K562 (cell line): ENCODE results near the gene DPYSL4. TPM values are rescaled to one million over a fixed set of nuclear protein-coding genes. Genes with fewer than 3 reads are reported as not detected.

Experiments
- ATAC-seq: fragments of 200-7000 bp; cut with Tn5 transposase; 3 replicates; pipeline ENCODE4 v1.9.1; 2020; ENCODE audit warnings: moderate library complexity
- BruUV-seq: library from RNA; stranded (reverse); fragments of 400-500 nt; replicated peaks from 2 replicates; lab custom pipeline; 2021; lab: Mats Ljungman, UMichigan
- CTCF ChIA-PET: fragments of 300-600 bp; formaldehyde crosslinking; extraction: SDS; loops from one replicate; lab custom pipeline; 2021; ENCODE audit warnings: low intra/inter-chr PET ratio; lab: Yijun Ruan, JAX
- POLR2A ChIA-PET: fragments of 300-600, 350-650 bp; sonication (Branson Sonifier 250); formaldehyde crosslinking; extraction: SDS; loops from one replicate; lab custom pipeline; 2021; ENCODE audit warnings: antibody characterized with exemption, inconsistent platforms; lab: Yijun Ruan, JAX
- DNase-seq, 4 experiments: peaks; one replicate each; pipeline versions ENCODE4 v3.0.0 to v3.0.0-alpha.2; 2011 to 2018; ENCODE audit warnings: low spot score in 3 of 4, mixed read lengths in 3 of 4; ENCODE audit errors: extremely low read depth in 1 of 4
- FAIRE-seq: peaks from 2 replicates; lab custom pipeline; 2011; peaks lifted over from hg19 to GRCh38; lab: Jason Lieb, UNC
- H2AFZ ChIP-seq: 2 replicates; pipeline ENCODE4 v1.6.0; 2011; ENCODE audit warnings: low read depth, low read length, control low read depth, inconsistent platforms
- H3K27ac ChIP-seq: fragments of 200-600 bp; 3 replicates; pipeline ENCODE4 v1.8.0; 2011; ENCODE audit warnings: low read depth, mild to moderate bottlenecking, control low read depth, inconsistent platforms, low read length, moderate library complexity, mixed read lengths; ENCODE audit errors: extremely low read depth
- H3K27me3 ChIP-seq, 2 experiments: fragments of 300-600 bp in 1 of 2; 2 replicates in 1 of 2; 3 replicates in 1 of 2; pipeline versions ENCODE4 v1.6.0 to v1.8.0; 2011; ENCODE audit warnings: inconsistent platforms in 2 of 2, low read length in 2 of 2, mild to moderate bottlenecking in 1 of 2, mixed read lengths in 1 of 2, moderate library complexity in 1 of 2; ENCODE audit not compliant: control insufficient read depth in 2 of 2, insufficient read depth in 2 of 2
- H3K36me3 ChIP-seq: fragments of 300-600 bp; 3 replicates; pipeline ENCODE4 v1.8.0; 2011; ENCODE audit warnings: mild to moderate bottlenecking, low read length, inconsistent platforms; ENCODE audit not compliant: control insufficient read depth, insufficient read depth
- H3K4me1 ChIP-seq, 2 experiments: fragments of 200-600 bp in 1 of 2; replicated peaks in 1 of 2; 2 replicates in 1 of 2; 3 replicates in 1 of 2; pipeline versions ENCODE4 v1.5.1 to v1.8.0; 2011; ENCODE audit warnings: inconsistent platforms in 2 of 2, low read length in 2 of 2, mild to moderate bottlenecking in 1 of 2, mixed read lengths in 1 of 2, moderate library complexity in 1 of 2; ENCODE audit not compliant: control insufficient read depth in 2 of 2, insufficient read depth in 2 of 2
- H3K4me2 ChIP-seq: 2 replicates; pipeline ENCODE4 v1.6.1; 2011; ENCODE audit warnings: low read length, control low read depth, inconsistent platforms, mixed read lengths; ENCODE audit not compliant: insufficient read depth
- H3K4me3 ChIP-seq: fragments of 200-600 bp; sonication (generic), shearing (Covaris generic); 2 replicates; pipeline ENCODE4 v1.5.1; 2016; ENCODE audit warnings: control low read depth, inconsistent platforms
- H3K79me2 ChIP-seq: fragments of 200-600 bp; 3 replicates; pipeline ENCODE4 v1.8.0; 2011; ENCODE audit warnings: low read length, inconsistent platforms; ENCODE audit not compliant: control insufficient read depth, insufficient read depth
- H3K9ac ChIP-seq, 2 experiments: 2 replicates each; pipeline versions ENCODE4 v1.6.0 to v1.6.1; 2011; ENCODE audit warnings: low read depth in 2 of 2, low read length in 2 of 2, control low read depth in 1 of 2, inconsistent platforms in 1 of 2, mild to moderate bottlenecking in 1 of 2, mixed read lengths in 1 of 2; ENCODE audit not compliant: insufficient read depth in 1 of 2
- H3K9me1 ChIP-seq: one replicate; pipeline ENCODE4 v1.6.0; 2011; ENCODE audit warnings: inconsistent platforms, mild to moderate bottlenecking, low read length, moderate library complexity; ENCODE audit not compliant: control insufficient read depth, insufficient read depth
- H3K9me3 ChIP-seq: replicated peaks from 2 replicates; pipeline ENCODE4 v1.5.1; 2011; ENCODE audit warnings: low read depth, low read length, inconsistent platforms; ENCODE audit not compliant: control insufficient read depth, insufficient read depth
- H4K20me1 ChIP-seq: replicated peaks from 2 replicates; pipeline ENCODE4 v1.6.1; 2011; ENCODE audit warnings: low read length, inconsistent platforms, mixed read lengths; ENCODE audit not compliant: control insufficient read depth, insufficient read depth
- JUNB ChIP-seq: fragments of 450-650 bp; formaldehyde crosslinking; conservative IDR thresholded peaks from 2 replicates; pipeline ENCODE4 v1.4.0; 2020; ENCODE audit warnings: mild to moderate bottlenecking
- RFX1 ChIP-seq: fragments of 450-650 bp; IDR thresholded peaks from 2 replicates; pipeline ENCODE4 v1.6.1; 2016; ENCODE audit warnings: mild to moderate bottlenecking, moderate library complexity
- UBTF ChIP-seq, 2 experiments: IDR thresholded peaks; 2 replicates each; pipeline ENCODE4 v1.6.1; 2012; ENCODE audit warnings: improper control_type of control experiment in 2 of 2, low read depth in 2 of 2, low read length in 2 of 2, borderline replicate concordance in 1 of 2
- ZNF408 ChIP-seq: fragments of 250-450 bp; sonication (Bioruptor Pico); IDR thresholded peaks from 2 replicates; pipeline ENCODE4 v1.4.0; 2020; ENCODE audit warnings: low read depth, mild to moderate bottlenecking, moderate library complexity
- ZNF644 ChIP-seq: fragments of 200-800 bp; sonication (Bioruptor generic); IDR thresholded peaks from 2 replicates; pipeline ENCODE4 v1.6.1; 2016; ENCODE audit warnings: low read depth, missing genetic modification characterization, missing compliant biosample characterization
- WGBS: fragments of 100-300 bp; shearing (Covaris generic); methylation state at CpG from one replicate; pipeline ENCODE4 v1.1.6; 2016; ENCODE audit warnings: low coverage, mixed read lengths; ENCODE audit not compliant: insufficient coverage; ENCODE audit errors: missing lambda C conversion rate; 5-methylcytosine and 5-hydroxymethylcytosine counted together
- in situ Hi-C: fragments of 300-500 bp; cut with MboI; formaldehyde crosslinking; loops from 4 replicates; pipeline ENCODE4 v1.15.0; 2018; ENCODE audit warnings: inconsistent platforms, mixed read lengths
- intact Hi-C: fragments of 100-400 bp; cut with micrococcal nuclease; formaldehyde crosslinking; loops from 2 replicates; pipeline ENCODE4 v1.14.2; 2022
- polyA plus RNA-seq, 8 experiments: library from polyadenylated mRNA; depleted of rRNA in 4 of 8; stranded (reverse) in 5 of 8; unstranded in 3 of 8; fragments of >200 nt; fragmentation: Nextera tagmentation in 2 of 8; fragmentation: Illumina TruSeq in 1 of 8; extraction: Ambion mirVana in 2 of 8; extraction: Trizol in 1 of 8; gene quantifications; 2 replicates each; pipeline versions ENCODE4 v1.2.1 to v1.2.3, GENCODE V29; 2011 to 2014; ENCODE audit warnings: inconsistent platforms in 1 of 8, missing spikeins in 1 of 8
- total RNA-seq, 7 experiments: library from RNA; depleted of rRNA in 6 of 7; stranded (reverse); fragments of >200 nt in 6 of 7; fragmentation: Illumina TruSeq in 2 of 7; extraction: Trizol in 2 of 7; gene quantifications; 2 replicates each; pipeline versions ENCODE4 v1.2.1 to v1.2.3, GENCODE V29; 2011 to 2021; ENCODE audit warnings: low replicate concordance in 1 of 7

The DPYSL4 gene
- total and polyA plus RNA-seq, 9 of the 15 experiments (the other 6 are each of a cell fraction or from before 2014, with no cell fraction given): 0.03 TPM; not detected in 8

DNA sequence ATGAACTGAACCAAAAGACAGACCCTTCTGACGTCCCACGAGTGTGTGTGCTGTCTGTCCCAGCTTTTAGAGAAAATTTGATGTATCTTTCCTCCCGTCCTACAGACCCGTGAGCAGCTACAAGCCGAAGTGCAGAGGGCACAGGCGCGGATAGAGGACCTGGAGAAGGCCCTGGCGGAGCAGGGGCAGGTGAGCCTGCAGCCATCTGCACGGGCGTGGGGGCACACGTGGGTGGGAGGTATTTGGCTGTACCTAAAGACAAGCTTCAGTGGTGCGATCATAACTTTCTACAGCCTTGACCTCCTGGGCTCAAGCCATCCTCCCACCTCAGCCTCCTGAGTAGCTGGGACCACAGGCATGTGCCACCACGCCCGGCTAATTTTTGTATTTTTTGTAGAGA lies 41.7 kb upstream of the DPYSL4 start:
- 2% methylated on average over 8 of the region's 14 CpGs for WGBS
- CTCF ChIA-PET: no interaction called here

More for the DNA sequence above, 41.7 kb upstream of the DPYSL4 start:
- no peaks in the 10 kb centered on the region for H3K79me2 ChIP-seq
- TF ChIP-seq ZNF644 (tag) (no peak), RFX1 (no peak), UBTF (IDR thresholded peaks at IDR 0.05; ENCODE audit: borderline replicate concordance in 1 of 2, low read depth in 2 of 2, low read length in 2 of 2) (no peak), JUNB (CRISPR knock-in tag) (no peak), ZNF408 (CRISPR knock-in tag) (no peak)
- no peak overlapping the region for H3K4me2 ChIP-seq
- no peaks in the 10 kb centered on the region for H4K20me1 ChIP-seq
- no peaks in the 10 kb centered on the region for H3K9me1 ChIP-seq
- no peak for FAIRE-seq
- no peak for ATAC-seq
- intact Hi-C loops (no loop called here), in situ Hi-C loops (no loop called here)
- H2AFZ ChIP-seq: no peak overlapping the region
- POLR2A ChIA-PET: interaction anchor here (0.6 kb wide), 1 partner anchor 27 kb away, joined by 3 read pairs; no protein-coding TSS in a partner anchor
- DNase-seq: no peak
- H3K27ac ChIP-seq: no peak overlapping the region
- H3K9me3 ChIP-seq: no peaks in the 10 kb centered on the region
- H3K36me3 ChIP-seq: no peaks in the 10 kb centered on the region
- H3K4me3 ChIP-seq: no peak overlapping the region
- H3K4me1 ChIP-seq: peaks cover 0 to 5% of the 10 kb centered on the region in 2 experiments; a peak in 2 of 5 replicates
- no peak overlapping the region for H3K9ac ChIP-seq
- H3K27me3 ChIP-seq: peaks cover 0 to 43% of the 10 kb centered on the region in 2 experiments; a peak in 3 of 5 replicates
- no TSS peak for BruUV-seq
